Right forelimb (tissue), 1 donor: ENCODE measurements around the gene DOP1B.
"Not testable (repeated sequence)": the region's sequence is repeated elsewhere in the genome, so short reads cannot be mapped to it uniquely, and the experiment has no call there.

ENCODE experiments used
- DNase-seq: peaks from one replicate; pipeline ENCODE4 v3.0.0-alpha.2; 2018

DOP1B gene, protein sequence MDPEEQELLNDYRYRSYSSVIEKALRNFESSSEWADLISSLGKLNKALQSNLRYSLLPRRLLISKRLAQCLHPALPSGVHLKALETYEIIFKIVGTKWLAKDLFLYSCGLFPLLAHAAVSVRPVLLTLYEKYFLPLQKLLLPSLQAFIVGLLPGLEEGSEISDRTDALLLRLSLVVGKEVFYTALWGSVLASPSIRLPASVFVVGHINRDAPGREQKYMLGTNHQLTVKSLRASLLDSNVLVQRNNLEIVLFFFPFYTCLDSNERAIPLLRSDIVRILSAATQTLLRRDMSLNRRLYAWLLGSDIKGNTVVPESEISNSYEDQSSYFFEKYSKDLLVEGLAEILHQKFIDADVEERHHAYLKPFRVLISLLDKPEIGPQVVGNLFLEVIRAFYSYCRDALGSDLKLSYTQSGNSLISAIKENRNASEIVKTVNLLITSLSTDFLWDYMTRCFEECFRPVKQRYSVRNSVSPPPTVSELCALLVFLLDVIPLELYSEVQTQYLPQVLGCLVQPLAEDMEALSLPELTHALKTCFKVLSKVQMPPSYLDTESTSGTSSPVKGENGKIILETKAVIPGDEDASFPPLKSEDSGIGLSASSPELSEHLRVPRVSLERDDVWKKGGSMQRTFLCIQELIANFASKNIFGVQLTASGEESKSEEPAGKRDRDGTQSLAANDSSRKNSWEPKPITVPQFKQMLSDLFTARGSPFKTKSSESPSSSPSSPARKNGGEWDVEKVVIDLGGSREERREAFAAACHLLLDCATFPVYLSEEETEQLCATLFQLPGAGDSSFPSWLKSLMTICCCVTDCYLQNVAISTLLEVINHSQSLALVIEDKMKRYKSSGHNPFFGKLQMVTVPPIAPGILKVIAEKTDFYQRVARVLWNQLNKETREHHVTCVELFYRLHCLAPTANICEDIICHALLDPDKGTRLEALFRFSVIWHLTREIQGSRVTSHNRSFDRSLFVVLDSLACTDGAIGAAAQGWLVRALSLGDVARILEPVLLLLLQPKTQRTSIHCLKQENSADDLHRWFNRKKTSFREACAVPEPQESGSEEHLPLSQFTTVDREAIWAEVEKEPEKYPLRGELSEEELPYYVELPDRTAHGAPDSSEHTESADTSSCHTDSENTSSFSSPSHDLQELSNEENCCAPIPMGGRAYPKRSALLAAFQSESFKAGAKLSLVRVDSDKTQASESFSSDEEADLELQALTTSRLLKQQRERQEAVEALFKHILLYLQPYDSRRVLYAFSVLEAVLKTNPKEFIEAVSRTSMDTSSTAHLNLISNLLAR (N-terminal part only)

DNA sequence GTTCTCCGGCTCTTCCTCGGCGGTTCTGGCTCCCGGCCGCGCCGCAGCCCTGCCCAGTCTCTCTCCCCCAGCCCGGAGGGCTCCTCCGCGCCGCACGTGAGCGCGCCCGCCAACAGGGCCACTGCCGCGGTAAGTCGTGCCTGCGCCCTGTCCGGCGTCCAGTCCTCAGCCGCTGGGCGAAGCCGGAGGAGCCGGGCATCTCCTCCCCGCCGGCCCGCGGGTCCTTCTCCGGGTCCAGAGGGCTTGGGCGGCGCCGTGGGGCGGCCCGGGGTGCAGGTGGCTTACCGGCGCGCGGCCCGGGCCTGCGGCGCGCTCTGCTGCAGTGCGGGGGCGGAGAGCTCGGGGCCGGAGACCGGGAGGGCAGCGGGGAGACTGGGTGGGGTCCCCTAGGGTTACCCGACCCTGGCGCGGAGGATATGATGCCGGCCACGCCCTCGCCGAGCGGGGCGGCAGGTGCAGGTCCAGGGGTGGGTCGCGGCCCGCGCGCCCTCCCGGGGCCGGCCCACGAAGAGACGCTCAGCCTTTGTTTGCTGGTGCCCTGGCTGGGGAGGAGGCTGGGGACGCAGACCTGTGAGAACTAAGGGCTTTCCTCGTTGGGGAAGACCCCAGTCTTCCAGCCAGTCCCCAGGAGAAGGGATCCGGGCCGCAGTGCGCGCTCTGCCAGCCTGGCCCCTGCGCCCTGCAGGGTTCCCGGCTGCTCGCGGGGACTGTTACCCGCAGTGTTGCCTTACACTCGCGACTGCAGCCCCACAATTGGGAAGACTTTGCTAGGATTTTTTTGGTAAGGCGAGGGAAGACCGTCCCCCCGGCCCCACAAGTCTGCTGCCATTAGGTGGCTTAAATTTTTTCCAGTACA is at the start of gene DOP1B:
TSS of gene DOP1B (plus strand) at position 10 of the 856 bp plus-strand sequence. CDS start 7,910 bp downstream, outside the sequence.
- no peak for DNase-seq

DNA sequence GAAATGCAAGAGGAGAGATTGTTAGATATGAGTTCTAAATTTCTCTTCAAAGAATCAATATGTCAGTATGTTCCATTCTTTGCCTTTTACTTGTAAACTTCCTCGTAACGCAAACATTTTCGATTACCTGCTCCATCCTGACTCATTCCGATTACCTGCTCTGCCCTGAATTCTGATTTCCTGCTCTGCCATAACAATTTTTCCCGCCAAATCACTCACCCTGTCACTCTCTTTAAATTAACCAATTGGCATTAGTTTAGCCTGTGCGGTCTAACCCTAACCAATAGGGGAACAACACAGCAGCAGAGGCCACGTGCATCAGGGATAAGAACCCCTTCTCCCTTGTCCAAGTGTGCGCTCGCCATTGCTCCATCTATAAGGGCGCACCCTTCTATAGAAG is 46.8 kb upstream of the DOP1B start:
- no peak for DNase-seq

DNA sequence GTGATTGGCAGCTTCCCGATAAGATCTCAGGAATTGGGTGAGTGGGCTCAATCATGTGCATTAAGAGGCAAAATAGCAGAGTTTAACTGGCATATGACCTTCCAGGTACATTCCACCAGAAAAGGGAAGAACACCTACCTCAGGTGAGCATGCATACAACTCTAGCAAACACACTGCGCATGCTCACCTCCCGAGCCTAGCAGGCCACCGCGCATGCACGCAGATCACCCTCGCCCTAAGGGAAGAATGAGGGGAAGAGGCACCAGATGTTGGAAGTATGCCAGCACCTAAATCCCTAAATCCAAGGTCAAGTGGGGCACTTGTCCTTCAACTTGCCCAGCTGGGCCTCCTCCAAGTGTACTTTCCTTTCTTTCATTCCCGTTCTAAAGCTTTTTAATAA is 45.4 kb upstream of the DOP1B start:
- DNase-seq: no peak

DNA sequence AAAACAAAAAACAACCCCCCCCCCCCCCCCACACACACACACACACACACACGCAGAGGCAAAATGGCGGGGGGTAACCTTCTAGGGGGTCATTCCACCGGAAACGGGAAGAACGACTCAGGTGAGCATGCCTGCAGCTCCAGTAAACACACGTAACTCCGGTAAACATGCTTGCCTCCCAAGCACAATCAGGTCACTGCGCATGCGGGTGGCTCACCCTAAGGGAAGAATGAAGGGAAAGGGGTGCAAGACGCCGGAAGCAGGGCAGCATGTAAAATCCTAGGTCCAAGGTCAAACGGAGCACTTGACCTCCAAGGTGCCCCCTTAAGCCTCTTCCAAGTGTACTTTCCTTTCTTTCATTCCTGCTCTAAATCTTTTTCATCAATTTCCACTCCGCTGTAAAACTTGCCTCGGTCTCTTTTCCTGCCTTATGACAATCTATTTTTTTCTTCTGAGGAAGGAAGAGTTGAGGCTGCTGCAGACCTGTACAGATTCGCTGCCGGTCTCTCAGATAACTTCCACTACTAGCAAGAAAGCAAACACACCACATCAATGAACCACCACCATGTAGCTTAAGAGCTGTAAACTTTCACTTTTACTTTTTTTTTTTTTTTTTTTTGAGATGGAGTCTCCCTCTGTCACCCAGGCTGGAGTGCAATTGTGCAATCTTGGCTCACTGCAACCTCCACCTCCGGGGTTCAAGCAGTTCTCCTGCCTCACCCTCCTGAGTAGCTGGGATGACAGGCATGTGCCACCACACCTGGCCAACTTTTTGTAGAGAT is 42.8 kb upstream of the DOP1B start:
- no peak for DNase-seq

DNA sequence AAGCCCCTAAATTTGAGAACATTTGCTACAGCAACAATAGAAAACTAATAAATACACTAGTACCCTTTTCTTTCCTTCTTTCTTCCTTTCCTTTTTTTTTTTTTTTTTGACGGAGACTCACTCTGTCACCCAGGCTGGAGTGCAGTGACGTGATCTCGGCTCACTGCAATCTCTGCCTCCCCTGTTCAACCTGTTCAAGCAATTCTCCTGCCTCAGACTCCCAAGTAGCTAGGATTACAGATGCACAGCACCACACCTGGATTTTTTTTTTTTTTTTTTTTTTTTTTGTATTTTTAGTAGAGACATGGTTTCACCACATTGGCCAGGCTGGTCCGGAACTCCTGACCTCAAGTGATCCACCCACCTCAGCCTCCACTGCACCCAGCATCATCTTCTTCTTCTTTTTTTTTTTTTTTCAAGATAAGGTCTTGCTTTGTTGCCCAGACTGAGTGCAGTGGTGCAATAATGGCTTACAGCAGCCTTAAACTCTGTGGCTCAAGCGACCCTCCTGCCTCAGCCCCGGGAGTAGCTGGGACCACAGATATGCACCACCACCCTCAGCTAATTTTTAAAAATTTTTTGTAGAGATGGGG is 41.4 kb upstream of the DOP1B start:
- DNase-seq: no peak

DNA sequence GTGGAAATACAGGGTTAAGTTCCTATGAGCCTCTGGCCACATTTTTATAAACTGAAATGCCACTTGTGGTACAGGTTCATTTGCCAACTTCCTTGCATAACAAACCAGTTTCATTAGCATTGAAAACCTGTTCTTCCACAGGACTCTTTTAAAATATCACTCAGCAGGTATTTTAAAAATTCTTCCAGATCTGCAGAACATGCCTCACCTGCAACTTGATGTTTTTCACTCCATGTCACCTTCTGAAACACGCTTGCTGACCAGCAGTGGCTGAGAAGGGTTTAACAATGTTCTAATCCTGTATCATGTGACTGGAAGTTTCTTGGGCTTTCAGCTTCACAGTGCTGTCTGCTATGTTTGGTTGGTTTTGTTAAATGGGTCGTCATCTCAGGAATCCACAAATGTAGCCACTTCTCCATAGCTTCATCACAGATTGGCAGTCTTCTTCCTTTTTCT is 39.3 kb upstream of the DOP1B start:
- DNase-seq: no peak

DNA sequence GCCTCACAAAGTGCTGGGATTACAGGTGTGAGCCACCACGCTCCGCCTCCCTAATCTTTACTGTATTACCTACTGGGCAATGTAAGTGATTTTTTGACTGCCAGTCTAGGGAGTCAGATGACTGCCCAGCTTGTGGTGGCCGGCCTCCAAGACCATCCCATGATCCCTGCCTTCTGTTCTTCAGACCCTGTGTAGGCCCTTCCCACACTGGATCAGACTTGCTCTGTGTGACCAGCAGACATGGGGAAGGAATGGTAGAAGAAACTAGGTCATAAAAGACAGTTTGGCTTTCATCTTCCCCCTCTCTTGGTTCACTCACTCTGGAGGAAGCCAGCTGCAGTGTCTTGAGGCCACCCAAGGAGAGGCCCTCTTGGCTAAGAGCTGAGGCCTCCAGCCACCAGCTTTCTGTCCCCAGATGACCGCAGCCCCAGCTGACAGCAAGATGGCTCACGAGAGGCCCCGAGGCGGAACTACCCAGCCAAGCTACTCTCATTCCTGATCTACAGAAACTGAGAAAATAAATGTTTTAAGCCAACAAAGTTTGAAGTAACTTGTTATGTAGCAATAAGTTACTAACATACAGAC is 36.2 kb upstream of the DOP1B start:
- no peak for DNase-seq

DNA sequence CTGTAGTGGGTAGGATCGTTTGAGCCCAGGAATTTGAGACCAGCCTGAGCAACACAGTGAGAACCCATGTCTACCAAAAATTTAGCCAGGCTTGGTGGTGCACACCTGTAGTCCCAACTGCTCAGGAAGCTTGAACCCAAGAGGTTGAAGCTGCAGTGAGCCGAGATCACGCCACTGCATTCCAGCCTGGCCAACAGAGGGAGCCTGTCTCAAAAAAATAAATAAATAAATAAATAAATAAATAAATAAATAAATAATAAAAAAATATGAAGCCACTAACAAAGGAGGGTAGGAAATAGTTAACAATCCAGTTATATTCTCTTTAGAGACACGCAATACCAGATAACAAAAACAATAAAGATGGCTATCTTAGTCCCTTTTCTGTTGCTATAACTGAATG is 33.6 kb upstream of the DOP1B start:
- no peak for DNase-seq

DNA sequence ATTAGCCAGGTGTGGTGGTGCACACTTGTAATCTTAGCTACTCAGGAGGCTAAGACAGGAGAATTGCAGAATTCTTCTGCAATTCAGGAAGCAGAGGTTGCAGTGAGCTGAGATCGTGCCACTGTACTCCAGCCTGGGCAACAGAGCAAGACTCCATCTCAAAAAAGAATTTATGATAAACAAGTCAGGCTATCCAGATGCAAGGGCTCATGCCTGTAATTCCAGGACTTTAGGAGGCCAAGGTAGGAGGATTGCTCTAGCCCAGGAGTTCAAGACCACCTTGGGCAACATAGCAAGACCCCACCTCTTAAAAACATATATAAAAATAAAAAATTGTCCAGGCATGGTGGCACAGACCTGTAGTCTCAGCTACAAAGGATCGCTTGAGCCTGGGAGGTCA is 32.2 kb upstream of the DOP1B start:
- DNase-seq: no peak

DNA sequence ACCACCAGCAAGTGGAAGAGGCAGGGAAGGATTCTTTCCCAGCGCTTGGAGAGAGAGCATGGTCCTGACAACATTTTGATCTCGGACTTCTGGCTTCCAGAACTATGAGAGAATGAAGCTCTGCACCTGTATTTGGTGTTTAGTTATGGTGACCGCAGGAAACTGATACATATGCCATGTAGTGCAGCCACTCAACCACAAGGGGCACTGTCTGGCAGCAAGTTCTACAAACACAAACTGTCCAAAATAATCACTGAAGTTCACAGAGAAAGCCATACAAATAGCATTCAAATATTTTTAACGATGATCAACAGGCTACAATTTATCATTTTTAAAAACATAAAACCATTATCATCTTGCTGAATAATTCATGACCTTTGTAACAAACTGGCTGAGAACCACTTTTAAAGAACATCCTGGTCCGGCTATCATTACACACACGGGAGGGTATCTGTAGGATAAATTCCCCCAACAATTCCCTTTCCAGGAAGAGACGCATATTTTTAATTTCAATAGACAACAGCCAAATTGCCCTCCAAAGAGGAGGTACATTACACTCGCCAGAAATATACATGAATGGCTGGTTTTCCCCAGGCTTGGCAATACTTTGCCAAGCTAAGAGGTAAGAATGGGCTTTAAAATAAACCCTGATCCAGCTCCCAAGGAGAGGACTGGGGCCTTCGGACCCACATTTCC is 31.0 kb upstream of the DOP1B start:
- no peak for DNase-seq

DNA sequence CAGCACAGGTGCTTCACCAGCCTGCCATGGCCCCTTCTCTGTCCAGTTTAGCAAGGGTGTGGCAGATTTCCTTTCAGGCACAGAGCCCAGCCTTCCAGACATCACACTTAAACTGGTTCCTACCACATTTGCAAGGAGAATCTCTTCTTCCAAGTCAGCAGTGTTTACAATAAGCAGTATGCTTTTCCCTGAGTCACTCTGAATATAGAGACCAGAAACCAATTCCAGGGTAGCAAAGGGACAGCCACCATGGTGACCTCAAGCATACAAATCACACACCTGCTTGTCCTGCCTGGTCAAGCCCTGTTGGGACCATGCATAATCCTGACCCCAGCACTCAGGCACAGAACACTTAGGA is 30.4 kb upstream of the DOP1B start:
- DNase-seq: no peak

DNA sequence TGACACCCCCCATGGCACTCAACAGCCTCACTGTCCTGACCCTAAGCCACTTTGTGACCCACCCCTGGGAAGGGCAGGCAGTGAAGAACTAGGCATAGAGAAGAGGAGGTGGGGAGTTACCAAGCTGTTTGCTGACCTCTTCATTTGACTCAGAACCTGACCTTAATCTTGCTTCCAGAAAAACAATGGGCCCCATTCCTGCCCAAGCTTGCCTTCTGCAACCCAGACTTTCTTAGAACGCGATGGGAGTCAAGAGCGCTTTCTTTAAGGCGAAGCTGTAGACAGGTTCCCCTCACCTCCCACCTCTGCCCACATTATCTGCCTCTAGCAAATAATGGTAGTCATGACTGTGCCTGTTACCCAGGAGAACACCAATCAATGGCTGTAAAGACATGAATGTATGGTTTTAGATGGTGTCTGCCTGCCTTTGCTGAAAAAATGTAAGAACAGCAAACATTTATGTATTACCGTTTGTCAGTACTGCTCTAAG is 30.0 kb upstream of the DOP1B start:
- DNase-seq: no peak

DNA sequence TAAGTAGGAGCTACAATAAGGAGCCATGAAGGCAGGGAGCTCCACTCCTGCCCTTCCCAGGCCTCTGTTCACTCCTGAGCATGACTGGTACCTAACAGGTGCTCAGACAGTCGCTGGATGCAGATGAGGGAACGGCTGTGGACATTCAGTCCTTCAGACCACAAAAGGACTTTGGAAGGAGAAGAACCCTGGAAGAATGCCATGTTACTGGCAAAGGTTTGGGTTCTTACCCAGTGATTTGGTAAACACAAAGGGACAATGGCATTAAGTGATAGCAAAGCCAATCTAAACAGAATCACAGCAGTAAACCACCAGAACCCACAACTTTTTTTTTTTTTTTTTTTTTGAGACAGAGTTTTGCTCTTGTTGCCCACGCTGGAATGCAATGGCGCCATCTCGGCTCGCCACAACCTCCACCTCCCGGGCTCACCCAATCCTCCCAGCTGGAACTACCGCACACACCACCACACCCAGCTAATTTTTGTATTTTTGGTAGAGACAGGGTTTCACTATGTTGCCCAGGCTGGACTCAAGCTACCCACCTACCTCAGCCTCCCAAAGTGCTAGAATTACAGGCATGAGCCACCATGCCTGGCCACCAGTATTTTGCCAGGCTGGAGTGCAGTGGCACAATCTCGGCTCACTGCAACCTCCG is 29.2 kb upstream of the DOP1B start:
- DNase-seq: no peak

DNA sequence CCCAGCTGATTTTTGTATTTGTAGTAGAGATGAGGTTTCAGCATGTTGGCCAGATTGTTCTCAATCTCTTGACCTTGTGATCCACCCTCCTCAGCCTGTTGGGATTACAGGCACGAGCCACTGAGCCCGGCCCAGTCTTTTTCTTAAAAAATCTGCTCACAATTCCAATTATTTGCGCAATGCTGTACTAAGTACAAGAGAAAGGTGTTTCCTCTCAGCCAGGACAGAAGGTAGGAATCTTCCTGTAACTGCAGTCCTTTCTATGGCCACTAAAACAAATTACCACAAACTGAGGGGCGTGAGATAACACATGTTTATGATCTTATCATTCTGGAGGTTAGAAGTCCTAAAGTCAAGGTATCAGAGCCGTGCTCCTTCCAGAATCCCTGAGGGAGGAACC is 28.6 kb upstream of the DOP1B start:
- DNase-seq: no peak

DNA sequence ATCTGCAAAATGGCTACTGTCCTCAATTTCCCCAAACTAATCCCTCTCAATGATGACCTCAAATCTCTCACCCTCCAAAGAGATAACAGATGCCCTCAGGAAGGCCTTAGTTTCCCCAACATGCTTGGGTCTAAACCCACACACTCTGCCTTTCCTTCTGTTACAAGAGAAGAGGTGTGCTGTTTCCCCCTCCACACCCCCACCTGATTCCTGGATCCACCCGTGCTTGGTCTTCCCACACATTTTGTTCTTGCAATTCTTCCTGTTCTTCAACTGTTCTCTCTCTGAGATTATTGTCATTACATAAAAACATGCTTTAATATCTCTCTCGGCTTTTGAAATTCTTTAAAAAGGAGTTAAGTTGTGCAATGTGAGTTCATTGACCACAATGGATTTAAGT is 27.4 kb upstream of the DOP1B start:
- no peak for DNase-seq

DNA sequence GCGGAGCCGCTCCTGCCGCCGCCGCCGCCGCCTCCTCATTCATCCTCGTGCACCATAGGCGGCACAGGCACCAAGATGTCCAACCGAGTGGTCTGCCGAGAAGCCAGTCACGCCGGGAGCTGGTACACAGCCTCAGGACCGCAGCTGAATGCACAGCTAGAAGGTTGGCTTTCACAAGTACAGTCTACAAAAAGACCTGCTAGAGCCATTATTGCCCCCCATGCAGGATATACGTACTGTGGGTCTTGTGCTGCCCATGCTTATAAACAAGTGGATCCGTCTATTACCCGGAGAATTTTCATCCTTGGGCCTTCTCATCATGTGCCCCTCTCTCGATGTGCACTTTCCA is 26.2 kb upstream of the DOP1B start:
- DNase-seq: not testable (repeated sequence)

DNA sequence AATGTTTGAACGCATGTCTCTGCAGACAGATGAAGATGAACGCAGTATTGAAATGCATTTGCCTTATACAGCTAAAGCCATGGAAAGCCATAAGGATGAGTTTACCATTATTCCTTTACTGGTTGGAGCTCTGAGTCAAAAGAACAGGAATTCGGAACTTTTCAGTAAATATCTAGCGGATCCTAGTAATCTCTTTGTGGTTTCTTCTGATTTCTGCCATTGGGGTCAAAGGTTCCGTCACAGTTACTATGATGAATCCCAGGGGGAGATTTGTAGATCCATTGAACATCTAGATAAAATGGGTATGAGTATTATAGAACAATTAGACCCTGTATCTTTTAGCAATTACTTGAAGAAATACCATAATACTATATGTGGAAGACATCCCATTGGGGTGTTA is 25.8 kb upstream of the DOP1B start:
- not testable (repeated sequence) for DNase-seq

DNA sequence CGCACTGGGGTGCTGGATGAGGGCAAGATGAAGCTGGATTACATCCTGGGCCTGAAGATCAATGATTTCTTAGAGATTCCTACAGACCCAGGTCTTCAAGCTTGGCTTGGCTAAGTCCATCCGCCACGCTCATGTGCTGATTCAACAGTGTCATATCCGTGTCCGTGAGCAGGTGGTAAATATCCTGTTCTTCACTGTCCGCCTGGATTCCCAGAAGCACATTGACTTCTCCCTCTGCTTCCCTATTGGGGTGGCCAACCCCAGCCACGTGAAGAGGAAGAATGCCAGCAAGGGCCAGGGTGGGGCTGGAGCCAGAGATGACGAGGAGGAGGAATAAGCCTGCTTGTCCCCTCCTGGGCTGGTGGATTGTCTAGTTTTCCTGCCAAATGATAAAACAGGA is 23.9 kb upstream of the DOP1B start:
- no peak for DNase-seq

DNA sequence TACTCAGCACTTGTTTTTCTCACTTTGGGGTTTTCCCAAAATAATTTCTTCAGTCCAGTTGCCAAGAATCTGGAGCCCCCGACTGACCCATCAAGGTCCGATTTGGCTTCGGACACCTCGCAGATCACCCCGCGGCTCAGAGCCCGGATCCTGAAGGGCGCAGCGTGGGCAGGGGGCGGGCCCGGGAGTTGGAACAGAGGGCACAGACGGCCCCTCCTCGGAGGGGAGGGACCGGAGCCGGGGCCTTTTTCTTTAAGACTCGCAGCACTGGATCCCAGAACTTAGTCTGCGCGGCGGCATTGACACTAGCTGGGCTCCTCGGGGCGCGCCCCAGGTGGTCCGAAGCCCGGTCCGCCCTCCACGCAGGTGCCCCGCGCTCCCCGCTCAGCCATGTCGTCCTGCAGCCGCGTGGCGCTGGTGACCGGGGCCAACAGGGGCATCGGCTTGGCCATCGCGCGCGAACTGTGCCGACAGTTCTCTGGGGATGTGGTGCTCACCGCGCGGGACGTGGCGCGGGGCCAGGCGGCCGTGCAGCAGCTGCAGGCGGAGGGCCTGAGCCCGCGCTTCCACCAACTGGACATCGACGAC is 21.7 kb upstream of the DOP1B start, which contains the start of gene CBR3:
TSS of gene CBR3 (plus strand) at position 277 of the 588 bp plus-strand sequence. CDS start at position 391, 114 bp downstream.
- peak; percentile 64 for DNase-seq
